GM18508 (cell line): Measurements from ENCODE around the gene NDST4.

Experiments
- ATAC-seq: cut with Tn5 transposase; IDR thresholded peaks from one replicate; pipeline ENCODE4 v1.9.1; 2021; ENCODE audit warnings: moderate number of reproducible peaks; ENCODE audit not compliant: insufficient read depth, unreplicated experiment

NDST4 gene

GRCh38 chr4:115113506-115114106 is at the start of gene NDST4:
Gene NDST4 (minus strand): TSS chr4:115113620. CDS start chr4:115077036, 36,584 bp downstream.
- ATAC-seq: no peak

GRCh38 chr4:115159141-115159540 is 45.7 kb upstream of the NDST4 start:
- ATAC-seq: no peak

- no peak for ATAC-seq
Observed at GRCh38 chr4:115158296-115158695, 44.9 kb upstream of the NDST4 start.

- ATAC-seq: no peak
Observed at GRCh38 chr4:115154826-115155225, 41.4 kb upstream of the NDST4 start.

- no peak for ATAC-seq
Observed at GRCh38 chr4:115152965-115153364, 39.5 kb upstream of the NDST4 start.

GRCh38 chr4:115152081-115152480 is 38.7 kb upstream of the NDST4 start:
- ATAC-seq: no peak

GRCh38 chr4:115149106-115149505 is 35.7 kb upstream of the NDST4 start:
- ATAC-seq: no peak

- no peak for ATAC-seq
Observed at GRCh38 chr4:115145393-115146160, 32.2 kb upstream of the NDST4 start.

GRCh38 chr4:115128037-115128436 is 14.6 kb upstream of the NDST4 start:
- no peak for ATAC-seq

GRCh38 chr4:115126491-115126890 is 13.1 kb upstream of the NDST4 start:
- ATAC-seq: no peak

GRCh38 chr4:115121351-115122043 is 8.1 kb upstream of the NDST4 start:
- ATAC-seq: no peak

- no peak for ATAC-seq
Observed at GRCh38 chr4:115119804-115120352, 6.5 kb upstream of the NDST4 start.

GRCh38 chr4:115117651-115118050 is 4.2 kb upstream of the NDST4 start:
- no peak for ATAC-seq

GRCh38 chr4:115110191-115111181 is 2.9 kb downstream of the NDST4 start:
- ATAC-seq: no peak

GRCh38 chr4:115108850-115109249 is 4.6 kb downstream of the NDST4 start:
- ATAC-seq: no peak

GRCh38 chr4:115107411-115107810 is 6.0 kb downstream of the NDST4 start:
- ATAC-seq: no peak

- ATAC-seq: no peak
Observed at GRCh38 chr4:115101675-115102074, 11.7 kb downstream of the NDST4 start.

- ATAC-seq: peak; percentile 63
Observed at GRCh38 chr4:115090483-115091075, 22.8 kb downstream of the NDST4 start.

GRCh38 chr4:115082633-115083032 is 30.8 kb downstream of the NDST4 start:
- ATAC-seq: no peak

GRCh38 chr4:115076691-115077090 is 36.7 kb downstream of the NDST4 start:
- ATAC-seq: no peak
